Measurements from ENCODE around the gene IL18.
"Not testable (repeated sequence)": the region's sequence is repeated elsewhere in the genome, so short reads cannot be mapped to it uniquely, and the experiment has no call there.

Gene IL18

GRCh38 chr11:112163875-112164685, at the start of gene IL18:
Gene IL18, minus strand, starts transcription at chr11:112164094. Its CDS starts 9,041 bp downstream, at chr11:112155053.
- no peak for DNase-seq

- DNase-seq = no peak
Observed at GRCh38 chr11:112212710-112213109, 48.8 kb upstream of the IL18 start.

DNA sequence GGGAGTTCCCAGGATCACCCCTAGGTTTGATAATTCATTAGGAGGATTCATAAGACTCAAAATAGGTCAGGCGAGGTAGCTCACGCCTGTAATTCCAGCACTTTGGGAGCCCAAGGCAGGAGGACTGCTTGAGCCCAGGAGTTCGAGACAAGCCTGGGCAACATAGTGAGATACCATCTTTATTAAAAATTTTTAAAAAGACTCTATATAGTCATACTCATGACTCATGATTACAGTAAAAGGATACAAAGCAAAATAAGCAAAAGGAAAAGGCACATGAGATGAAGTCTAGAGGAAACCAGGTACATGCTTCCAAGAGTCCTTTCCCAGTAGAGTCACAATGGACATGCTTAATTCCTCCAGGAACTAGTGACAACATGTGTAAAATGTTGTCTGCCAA, 48.4 kb upstream of the IL18 start:
- DNase-seq = no peak

GRCh38 chr11:112211536-112211935, 47.6 kb upstream of the IL18 start:
- no peak for DNase-seq

GRCh38 chr11:112210890-112211289, 47.0 kb upstream of the IL18 start:
- no peak for DNase-seq

DNA sequence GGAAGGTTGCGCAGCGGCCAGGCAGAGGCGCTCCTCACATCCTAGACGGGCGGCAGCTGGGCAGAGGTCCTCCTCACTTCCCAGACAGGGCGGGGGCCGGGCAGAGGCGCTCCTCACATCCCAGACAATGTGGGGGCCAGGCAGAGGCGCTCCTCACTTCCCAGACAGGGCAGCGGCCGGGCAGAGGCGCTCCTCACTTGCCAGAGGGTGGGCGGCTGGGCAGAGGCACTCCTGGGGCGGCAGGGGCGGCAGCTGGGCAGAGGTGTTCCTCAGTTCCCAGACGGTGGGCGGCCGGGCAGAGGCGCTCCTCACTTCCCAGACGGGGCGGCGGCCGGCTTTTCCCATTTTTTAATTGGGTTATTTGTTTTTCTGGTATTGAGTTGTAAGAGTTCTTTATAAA, 42.2 kb upstream of the IL18 start:
- no peak for DNase-seq

DNA sequence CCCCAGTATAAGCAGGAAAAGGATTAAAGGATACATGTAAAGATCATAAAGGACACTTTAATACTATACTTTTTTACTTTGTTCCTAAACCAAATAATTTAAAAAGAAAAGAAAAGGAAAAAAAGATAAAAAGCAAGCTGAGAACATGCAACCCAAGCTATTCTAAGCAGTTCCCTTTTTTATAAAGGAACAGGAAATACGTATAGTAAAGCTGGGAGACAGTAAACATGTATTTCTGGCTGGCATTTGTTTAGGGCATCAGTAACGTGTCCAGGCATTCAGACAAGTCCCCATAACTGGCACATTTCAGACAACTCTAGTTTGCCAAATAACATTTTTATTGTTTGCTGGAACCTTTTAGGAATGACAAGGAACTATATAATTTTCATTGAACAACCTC, 36.4 kb upstream of the IL18 start:
- DNase-seq = no peak

- DNase-seq = not testable (repeated sequence)
Observed at GRCh38 chr11:112199101-112199500, 35.2 kb upstream of the IL18 start.

- no peak for DNase-seq
Observed at GRCh38 chr11:112196519-112197087, 32.7 kb upstream of the IL18 start.

DNA sequence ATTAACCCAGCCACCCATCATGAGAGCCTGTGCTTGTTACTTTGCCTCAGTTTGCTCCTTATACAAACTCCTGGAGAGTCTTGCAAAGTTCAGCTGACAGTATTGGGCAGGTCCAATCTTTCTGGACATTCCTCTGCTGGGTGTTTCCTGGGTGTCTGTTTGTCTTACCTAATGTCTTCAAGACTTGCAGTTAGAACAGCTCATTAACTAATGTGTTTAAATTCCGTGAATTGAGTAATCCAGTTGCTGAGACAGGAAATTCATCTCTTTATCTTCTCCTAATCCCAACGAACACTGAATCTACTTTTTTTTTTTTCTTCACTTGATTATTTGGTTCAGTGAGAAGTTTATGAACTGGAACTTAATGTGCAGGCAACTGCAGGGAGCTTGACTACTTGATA, 32.1 kb upstream of the IL18 start:
- no peak for DNase-seq

GRCh38 chr11:112195113-112195512, 31.2 kb upstream of the IL18 start:
- DNase-seq = not testable (repeated sequence)

DNA sequence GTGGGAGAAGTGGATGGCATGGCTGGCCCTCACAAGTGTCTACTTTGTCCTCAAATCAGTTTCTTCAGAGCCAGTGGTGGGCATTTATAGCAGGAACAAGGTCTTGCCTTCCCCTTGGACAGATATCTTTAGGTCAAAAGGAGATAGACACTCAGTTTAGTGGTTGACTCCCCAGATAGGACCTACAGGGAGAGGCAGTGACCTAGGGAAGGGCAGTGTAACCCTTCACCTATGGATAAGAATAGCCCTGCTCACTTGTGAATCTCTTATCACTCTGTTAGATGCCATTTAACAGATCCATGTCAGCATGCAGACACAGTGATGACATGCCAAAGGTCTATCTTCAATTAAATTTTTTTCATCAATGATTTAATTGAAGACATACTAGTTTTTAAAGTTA, 22.4 kb upstream of the IL18 start:
- no peak for DNase-seq

GRCh38 chr11:112185883-112186282, 22.0 kb upstream of the IL18 start:
- DNase-seq = no peak

GRCh38 chr11:112182867-112183266, 19.0 kb upstream of the IL18 start:
- no peak for DNase-seq

- DNase-seq = no peak
Observed at GRCh38 chr11:112179601-112180000, 15.7 kb upstream of the IL18 start.

DNA sequence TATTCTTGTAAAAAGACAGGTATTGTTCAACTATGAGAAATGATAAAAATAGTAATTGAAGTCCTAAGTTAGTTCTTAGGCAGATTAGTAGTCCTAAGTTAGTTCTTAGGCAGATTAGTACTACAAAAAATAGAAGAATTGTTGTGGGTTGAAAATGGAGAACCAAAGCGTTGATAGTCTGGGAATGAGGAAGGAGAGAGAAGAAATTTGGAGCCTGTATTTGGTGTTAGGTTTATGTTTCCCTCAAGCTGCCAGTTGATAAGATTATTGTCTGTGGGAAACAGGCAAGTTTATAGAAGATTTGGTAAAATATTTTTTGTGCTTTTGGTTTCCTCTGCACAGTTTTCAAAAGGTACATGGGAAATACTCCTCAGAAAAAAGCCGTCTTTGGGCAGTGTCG, 15.0 kb upstream of the IL18 start:
- DNase-seq = no peak

DNA sequence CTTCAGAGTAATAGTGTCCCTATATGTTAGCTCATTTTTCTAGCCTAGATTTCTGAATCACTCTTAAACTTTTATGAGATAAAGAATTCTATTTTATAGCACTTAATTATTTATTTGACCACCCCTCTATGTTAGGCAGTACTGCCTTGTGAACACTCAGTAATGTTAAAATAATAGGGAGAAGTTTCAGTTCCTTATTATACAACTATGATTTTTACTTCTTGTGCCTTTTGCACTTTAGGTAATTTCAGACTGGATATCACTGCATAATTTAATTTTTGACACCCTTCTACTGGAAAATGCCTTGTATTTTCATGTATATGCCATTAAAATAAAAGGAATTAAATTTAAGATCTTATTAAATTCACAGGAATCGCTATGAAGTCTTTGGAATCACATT, 14.5 kb upstream of the IL18 start:
- DNase-seq = no peak

- no peak for DNase-seq
Observed at GRCh38 chr11:112177589-112177988, 13.7 kb upstream of the IL18 start.

DNA sequence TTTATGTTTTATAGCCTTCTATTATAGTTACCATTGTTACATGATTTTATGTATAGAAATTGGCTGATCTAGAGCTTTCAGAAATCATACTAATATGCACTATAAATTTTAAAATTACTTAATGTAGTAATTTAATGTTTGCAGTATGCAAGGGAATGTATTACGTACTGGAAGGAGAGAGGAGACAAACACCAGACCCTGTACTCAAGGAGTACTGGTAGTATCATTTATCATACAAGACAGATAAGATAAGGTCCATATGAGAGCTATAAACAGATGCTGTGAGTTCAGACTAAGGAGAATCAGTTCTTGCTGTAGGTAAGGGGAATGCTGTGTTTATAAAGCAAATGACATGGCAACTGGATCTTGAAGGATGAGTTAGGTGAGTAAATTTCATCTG, 12.2 kb upstream of the IL18 start:
- DNase-seq = no peak

DNA sequence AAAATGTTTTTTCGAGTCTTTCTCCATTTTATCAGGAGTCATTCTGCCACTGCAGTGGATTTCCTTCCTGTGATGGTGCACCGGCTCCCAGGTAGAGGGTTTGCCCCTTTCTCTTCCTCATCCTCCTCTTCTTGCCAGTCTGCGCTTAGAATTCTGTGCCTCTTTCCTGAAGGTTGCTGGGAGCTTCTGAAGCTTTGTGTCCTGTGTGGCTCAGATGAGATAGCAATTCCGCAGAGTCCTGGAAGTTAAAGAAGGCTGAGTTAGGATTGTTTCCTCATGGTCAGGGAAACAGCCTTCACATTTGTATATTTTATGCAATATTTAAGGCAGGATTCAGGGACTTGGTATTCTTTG, 11.7 kb upstream of the IL18 start:
- no peak for DNase-seq

DNA sequence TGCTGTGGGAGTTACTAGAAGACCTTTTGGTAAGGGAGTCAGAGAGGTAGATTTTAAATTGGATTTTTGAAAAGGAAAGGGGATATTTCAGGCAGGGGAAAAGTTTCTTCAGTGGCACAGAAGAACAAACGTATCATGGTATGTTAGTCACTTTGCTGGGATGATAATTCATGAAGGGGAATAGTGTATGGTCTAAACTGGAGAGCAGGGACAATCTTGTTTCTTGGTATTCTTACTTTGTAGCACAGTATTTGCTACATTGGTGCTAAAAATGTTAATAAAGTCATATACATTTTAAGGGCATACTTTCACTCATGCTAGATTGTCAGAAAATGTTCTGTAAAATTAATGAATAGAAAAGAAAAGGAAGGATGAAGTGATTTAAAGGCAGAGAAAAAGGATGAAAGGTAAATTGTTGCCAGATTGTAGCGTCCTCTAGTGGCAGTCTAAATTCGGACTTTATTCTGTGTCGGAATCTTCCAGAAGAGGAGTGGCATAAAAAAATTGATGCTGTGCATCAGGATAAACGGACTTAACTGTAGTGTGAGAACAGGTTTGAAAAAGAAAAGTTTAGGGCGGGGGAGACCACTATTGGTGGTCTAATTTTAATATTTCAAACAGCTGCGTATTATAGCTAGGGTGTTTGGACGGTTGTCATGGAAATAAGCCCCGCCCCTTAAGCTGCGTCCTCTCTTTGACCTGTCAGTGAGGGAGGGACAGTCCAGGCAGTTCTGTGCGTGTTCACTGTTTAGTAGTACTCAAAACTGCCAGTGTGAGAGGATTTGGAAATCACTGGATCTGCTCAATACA, 11.1 kb upstream of the IL18 start, which contains the start of gene BCO2:
Gene BCO2, plus strand, starts transcription at position 724 of the 810 bp plus-strand sequence. CDS start 90 bp downstream, outside the sequence.
- peak; percentile 11 for DNase-seq

DNA sequence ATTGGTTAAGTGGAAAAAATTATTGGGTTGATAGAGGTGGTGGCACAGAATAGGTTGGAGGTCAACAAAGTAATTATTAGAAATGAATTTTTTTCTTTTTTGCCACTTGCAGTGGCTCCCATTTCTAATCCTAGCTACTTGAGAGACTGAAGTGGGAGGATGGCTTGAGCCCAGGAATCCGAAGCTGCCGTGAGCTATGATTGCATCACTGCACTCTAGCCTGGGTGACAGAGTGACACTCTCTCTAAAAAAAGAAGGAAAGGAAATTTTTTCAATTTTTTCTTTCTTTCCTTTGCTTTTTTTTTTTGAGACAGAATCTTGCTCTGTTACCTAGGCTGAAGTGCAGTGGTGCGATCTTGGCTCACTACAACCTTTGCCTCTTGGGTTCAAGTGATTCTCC, 9.3 kb upstream of the IL18 start:
- no peak for DNase-seq

- DNase-seq = no peak
Observed at GRCh38 chr11:112172362-112172994, 8.6 kb upstream of the IL18 start.
